Activated naive CD4-positive, alpha-beta T cell treated with anti-CD3 and anti-CD28 coated beads, Interleukin-2, amount 50 U/mL, for 16 hours (primary cell): ENCODE measurements around the gene TIMM10B.

Experiments
- DNase-seq: peaks from one replicate; pipeline ENCODE4 v3.0.0-alpha.2; 2020

The TIMM10B gene

GRCh38 chr11:6481012-6481923 lies at the start of gene TIMM10B, which contains the start of gene ARFIP2:
Gene TIMM10B (plus strand): TSS chr11:6481501. CDS start chr11:6481517, 16 bp downstream.
Gene ARFIP2 (minus strand): TSS chr11:6481331. CDS start chr11:6480421, 910 bp downstream.
- DNase-seq, result peak; percentile 97

GRCh38 chr11:6431861-6432260 lies 49.4 kb upstream of the TIMM10B start:
- DNase-seq, result no peak

GRCh38 chr11:6433998-6434660 lies 47.2 kb upstream of the TIMM10B start:
- DNase-seq, result no peak

- no peak for DNase-seq
These were observed 43.9 kb upstream of the TIMM10B start for GRCh38 chr11:6437423-6437822.

- DNase-seq, result no peak
These were observed 43.3 kb upstream of the TIMM10B start for GRCh38 chr11:6437993-6438392.

GRCh38 chr11:6438979-6439571 lies 42.2 kb upstream of the TIMM10B start:
- DNase-seq, result no peak

GRCh38 chr11:6440906-6441358 lies 40.4 kb upstream of the TIMM10B start, which contains the start of gene HPX:
Gene HPX (minus strand): TSS chr11:6440987. CDS start chr11:6440963, 24 bp downstream.
- DNase-seq, result no peak

- DNase-seq, result no peak
These were observed 38.9 kb upstream of the TIMM10B start for GRCh38 chr11:6442441-6442840.

- peak; percentile 53 for DNase-seq
These were observed 37.9 kb upstream of the TIMM10B start for GRCh38 chr11:6443269-6444003.

GRCh38 chr11:6448574-6448973 lies 32.7 kb upstream of the TIMM10B start:
- DNase-seq, result no peak

- no peak for DNase-seq
These were observed 29.1 kb upstream of the TIMM10B start for GRCh38 chr11:6452219-6452618.

- no peak for DNase-seq
These were observed 28.1 kb upstream of the TIMM10B start for GRCh38 chr11:6453152-6453551.

GRCh38 chr11:6455070-6455469 lies 26.2 kb upstream of the TIMM10B start:
- DNase-seq, result no peak

GRCh38 chr11:6456361-6457073 lies 24.8 kb upstream of the TIMM10B start:
- DNase-seq, result no peak

GRCh38 chr11:6457581-6458320 lies 23.6 kb upstream of the TIMM10B start:
- DNase-seq, result no peak

GRCh38 chr11:6458352-6459098 lies 22.8 kb upstream of the TIMM10B start:
- no peak for DNase-seq

GRCh38 chr11:6459099-6459450 lies 22.2 kb upstream of the TIMM10B start:
- DNase-seq, result no peak

- no peak for DNase-seq
These were observed 12.4 kb upstream of the TIMM10B start for GRCh38 chr11:6468712-6469495.

GRCh38 chr11:6469599-6469998 lies 11.7 kb upstream of the TIMM10B start:
- DNase-seq, result no peak

GRCh38 chr11:6472934-6473333 lies 8.4 kb upstream of the TIMM10B start:
- DNase-seq, result no peak
